ENCODE measurements around the gene RTP5. TPM values are rescaled to one million over a fixed set of nuclear protein-coding genes. Genes with fewer than 3 reads are reported as not detected.

RTP5 gene
- polyA plus RNA-seq, 3 donors = not detected

DNA sequence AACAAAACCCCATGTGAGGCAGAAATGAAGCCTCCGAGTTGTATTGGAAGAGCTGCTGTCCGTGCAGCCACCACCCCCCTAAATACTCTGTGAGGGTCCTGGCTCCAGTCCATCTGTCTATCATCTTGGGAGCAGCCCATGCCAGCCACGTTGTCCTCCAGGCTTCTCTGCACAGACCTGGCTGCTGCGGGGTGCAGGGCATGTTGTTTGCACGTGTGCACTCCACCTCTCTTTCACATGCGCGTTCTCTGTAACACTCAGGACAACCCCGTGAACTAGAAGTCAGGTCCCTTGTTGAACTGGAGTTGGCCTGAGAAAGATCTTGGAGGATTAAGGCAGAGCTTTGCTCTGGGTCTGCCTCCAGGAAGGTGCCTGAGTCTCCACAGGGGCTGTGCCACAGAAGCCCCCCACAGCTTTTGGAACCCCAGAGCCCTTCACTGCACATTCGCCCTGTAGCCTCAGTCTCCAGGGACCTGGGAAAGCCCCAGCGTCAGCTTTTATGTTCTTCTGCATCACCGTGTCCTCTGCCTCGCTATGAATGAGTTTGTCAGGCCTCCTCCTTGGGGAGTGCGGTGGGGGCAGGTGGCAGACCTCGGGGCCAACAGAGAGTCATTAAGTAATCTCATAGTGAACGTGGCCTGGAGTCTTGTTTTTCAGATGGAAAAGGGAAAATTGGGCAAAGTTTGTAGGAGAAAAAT lies 16.6 kb downstream of the RTP5 start:
- DNase-seq (ENCODE audit: low read depth in 3 of 3, low spot score in 2 of 3) = no peak

DNA sequence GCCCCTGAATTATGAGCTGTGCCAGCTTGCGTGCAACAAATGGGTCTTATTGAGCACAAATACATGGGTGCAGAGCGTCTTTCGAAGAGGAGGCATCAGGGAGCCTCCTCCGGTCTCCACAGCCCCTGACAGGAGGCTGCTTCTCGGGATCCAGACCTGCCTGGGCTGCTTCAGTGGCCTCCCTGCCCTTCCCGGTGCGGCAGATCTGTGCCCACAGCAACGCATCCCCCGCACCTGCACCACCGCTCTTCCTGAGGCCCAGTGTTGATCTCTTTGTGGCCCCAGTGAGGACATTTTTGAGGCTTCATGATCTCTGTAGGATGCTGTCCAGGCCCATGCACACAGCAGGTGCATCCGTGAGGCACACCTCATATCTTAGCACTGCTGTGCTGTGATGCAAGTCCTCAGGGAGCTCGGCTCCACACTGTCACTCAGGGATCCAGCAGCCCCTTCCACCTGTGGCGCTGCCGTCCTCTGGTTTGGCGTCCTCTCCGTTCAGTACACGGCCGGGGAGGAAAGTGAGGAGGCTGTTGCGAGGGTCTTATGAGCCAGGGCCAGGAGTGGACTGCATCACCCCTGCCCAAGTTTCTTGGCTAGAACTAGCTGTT lies 17.4 kb downstream of the RTP5 start:
- DNase-seq (ENCODE audit: low read depth in 3 of 3, low spot score in 2 of 3) = no peak

DNA sequence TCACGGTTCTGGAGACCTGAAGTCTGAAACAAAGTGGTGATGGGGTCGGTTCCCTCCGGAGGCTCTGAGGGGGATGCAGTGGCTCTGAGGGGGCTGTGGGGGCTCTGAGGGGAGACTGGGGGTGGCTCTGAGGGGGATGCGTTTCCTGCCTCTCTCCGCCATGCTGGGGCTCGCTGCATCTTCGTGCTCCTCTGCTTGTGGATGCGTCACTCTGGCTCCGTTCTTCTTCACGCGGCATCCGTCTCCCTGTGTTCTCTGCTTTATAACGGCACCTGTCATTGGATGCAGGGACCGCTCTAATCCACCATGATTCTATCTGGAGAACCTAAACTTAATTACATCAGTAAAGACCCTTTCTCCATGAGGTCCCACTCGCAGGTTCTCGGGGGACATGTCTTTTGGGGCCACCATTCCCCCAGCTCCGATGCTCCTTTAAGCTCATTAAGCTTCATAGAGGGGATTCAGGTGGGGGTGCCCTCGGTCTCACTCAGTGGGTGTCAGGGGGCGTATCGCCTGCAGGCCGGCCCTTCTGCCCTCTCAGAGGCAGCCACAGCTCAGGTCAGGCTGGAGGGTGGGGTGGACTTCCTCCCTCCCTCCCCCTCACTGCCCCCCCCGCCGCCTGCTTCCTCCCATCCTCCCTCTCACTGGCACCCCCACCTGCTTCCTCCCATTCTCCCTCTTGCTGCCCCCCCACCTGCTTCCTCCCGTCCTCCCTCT lies 18.4 kb downstream of the RTP5 start:
- DNase-seq (ENCODE audit: low read depth in 3 of 3, low spot score in 2 of 3) = no peak

DNA sequence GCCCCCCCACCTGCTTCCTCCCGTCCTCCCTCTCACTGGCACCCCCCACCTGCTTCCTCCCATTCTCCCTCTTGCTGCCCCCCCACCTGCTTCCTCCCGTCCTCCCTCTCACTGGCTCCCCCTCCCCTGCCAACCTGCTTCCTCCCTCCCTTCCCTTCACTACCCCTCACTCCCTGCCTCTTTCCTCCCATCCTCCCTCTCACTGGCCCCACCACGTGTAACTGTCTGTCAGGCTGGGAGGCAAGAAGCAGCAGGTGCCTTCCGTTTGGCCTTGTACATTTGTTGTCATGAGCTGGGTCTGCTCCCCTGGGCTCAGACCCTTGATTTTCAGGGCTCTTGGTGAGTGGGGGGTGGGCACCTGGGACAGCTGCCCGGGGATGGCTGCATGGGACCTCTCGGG lies 19.1 kb downstream of the RTP5 start:
- no peak for DNase-seq (ENCODE audit: low read depth in 3 of 3, low spot score in 2 of 3)

DNA sequence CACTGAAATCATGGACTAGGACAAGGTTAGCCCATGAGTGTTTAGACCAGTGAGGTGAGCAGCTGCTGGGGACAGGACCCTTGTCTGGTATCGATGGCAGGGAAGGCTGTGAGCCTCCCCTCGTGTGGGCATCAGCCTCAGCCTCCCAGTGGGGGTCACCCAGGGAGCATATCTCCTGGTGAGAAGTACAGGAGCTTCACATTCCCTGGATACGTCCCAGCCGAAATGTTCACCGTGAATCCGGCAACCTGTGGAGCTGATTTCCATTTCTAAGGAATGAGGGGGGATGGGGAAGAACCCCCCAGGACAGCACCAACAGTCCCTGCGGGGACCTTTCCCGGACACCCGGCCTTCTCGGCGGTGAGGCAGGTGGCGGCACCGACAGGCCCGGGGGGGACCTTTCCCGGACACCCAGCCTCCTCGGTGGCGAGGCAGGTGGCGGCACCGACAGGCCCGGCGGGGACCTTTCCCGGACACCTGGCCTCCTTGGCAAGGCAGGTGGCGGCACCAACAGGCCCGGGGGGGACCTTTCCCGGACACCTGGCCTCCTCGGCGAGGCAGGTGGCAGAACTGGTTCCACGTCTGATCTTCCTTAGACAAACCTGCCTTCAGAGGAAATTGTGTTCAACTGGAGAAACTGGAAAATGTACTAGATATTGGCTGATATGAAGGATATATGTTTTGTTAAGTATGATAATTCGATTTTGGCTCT lies 21.2 kb downstream of the RTP5 start:
- no peak for DNase-seq (ENCODE audit: low read depth in 3 of 3, low spot score in 2 of 3)

DNA sequence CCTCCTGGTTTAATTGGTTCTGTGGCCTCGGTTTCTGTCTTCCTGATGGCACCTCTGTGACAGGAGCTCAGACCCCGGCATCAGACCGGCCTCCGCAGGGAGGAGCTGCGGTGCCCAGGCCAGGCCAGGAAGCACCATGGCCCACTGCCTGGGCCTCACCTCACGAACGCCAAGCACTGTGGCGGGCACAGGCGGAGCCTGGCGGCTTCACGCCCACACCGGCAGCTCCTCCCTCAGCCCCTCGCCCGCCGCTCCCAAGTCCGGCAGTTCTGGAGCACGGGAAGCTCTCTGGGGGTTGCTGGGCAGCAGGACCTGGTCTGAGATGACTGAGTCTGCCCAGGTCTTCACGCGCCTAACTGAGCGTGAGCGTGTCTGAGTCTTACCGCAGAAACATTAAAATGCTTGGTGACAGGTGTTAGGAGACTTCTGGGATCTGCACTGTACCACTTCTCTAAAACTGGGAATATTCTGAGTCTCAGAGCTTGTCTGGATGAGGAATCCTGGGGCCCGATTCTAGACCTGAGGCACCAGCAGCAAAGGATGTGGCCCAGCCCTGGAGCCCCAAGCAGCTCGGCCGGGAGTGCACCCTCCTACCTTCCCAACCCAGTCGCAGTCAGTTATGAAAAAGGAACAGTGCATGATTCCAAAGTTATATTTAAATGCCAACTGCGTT lies 21.9 kb downstream of the RTP5 start:
- DNase-seq (ENCODE audit: low read depth in 3 of 3, low spot score in 2 of 3) = no peak

DNA sequence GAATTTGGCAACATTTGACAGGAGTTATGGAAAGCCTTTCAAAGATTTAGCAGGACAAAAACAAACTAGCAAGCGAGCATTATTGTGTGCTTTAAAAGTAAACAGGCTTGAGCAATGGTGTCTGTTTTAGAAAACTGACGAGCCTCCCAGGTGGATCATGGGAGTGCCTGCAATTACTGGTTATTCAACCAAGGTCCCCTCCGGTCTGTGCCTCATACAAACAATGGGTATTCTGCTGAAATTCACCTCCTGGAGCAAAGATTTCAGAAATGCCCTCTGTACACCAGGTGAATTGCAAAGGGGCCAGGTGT lies 22.4 kb downstream of the RTP5 start:
- DNase-seq (ENCODE audit: low read depth in 3 of 3, low spot score in 2 of 3) = no peak

DNA sequence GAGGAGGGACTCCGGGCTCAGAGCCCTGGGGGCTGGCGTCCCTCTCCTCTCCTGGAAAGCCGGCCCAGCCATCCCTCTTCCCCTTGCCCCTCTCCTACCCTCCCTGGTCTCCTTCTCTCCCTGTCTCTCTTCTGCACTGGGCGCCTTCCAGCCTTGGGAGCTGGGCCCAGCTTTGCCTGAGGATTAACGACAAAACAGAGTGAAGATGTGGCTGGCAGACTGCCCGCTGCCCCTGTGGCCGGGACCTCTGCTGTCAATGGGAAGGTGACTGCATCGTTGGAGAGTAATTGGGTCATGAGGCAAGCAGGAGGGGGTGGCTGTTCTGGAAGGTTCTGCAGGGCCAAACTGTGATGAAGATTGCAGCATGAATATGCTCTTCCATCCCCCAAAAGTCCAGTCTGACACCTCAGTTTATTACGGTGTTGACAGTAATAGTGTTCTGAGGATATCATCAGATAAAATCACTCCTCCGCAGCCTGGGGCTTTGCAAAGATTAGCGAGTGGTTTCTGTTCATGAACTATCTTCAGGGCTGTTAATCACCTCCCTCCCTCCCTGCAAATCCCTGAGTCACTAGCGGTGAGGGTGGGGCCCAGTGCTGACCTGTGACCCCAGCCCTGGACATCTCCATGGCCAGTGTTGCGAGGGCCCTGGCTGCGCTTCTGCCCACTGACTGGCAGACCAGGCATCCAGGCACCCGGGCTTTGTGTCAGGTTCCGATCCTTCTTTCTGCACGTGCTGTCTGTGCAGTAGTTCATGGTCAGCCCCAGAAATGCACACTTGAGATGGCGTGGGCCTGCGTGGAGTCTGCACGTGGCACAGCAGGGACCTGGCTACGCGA lies 23.0 kb downstream of the RTP5 start:
- no peak for DNase-seq (ENCODE audit: low read depth in 3 of 3, low spot score in 2 of 3)

DNA sequence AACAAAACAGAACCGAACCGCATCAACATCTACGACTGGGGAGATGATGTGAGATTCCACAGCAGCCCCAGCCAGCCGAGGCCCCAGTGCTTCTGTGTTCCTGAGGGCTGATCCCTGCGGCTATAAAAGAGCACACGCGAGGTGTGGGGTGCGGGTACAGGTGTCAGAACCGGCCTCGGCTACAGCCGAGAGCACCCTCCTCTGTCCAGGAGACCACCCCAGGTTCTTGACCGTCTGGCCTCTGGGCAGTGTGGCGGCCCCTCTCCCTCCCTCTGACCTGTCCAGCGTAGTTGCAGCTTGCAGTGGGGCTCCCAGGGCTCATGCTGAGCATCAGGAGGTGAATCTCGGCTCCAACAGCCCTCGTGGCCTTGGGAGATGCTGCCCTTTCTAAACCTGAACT lies 23.7 kb downstream of the RTP5 start:
- DNase-seq (ENCODE audit: low read depth in 3 of 3, low spot score in 2 of 3) = no peak

DNA sequence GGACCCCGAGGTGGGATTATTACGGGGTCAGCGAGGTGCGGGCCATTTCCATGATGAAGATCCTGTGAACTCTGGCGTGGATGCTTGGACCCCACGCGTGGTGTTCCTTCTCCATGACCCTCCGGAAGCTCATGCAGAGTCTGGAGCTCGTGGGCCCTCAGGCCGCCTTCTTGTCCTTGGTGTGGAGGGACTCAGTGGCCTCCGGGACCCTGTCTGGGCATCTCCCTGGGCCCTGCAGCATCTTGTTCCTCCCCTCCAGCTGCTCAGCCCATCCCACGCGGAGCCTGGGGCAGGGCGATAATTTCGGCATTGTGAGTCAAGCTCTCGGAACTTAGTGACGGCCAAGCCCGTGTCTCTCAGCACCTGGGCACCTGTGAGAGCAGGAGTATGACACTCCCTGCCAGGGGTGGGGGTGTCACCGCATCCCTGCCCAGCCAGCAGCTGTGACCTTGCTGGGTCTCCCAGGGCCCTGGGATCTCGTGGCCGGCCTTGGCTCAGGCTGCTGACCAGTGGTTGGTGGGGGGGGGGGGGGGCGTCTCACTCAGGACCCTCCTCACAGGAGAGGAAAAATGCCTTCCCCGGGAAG lies 24.6 kb downstream of the RTP5 start:
- no peak for DNase-seq (ENCODE audit: low read depth in 3 of 3, low spot score in 2 of 3)

DNA sequence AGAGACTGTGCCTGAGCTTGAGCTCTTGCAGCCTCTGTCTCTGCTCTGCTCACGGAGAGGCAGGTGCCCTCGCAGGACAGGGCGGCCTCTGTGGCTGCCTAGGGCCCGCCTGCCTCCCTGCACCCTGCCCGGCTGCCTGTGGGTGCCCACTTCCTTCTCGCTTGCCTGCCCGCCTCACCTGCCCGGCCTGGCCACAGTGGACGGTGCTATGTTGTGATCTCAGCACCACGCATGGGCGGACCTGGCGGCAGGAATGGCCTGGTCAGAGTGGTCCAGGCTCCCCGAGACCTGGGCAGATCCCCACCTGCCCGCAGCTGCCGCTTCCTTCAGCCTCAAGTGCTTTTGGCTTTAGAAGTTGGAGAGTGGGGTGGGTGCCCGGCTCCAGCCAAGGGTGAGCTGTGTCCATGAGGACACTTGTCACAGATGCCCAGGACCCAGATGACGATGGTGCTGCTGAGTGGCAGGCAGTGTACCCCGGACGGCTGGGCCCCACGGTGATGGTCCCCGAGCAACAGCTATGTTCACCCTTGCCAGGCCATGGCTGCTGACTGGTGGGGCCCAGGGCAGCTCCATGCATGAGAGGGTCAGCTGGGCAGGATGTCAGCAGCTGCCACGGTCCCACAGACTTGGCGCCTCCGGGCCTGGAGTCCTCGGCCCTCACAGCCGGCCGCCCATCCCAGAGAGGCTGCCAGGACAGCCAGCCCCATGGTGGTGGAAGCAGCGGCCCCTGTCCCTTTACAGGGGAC lies 25.3 kb downstream of the RTP5 start:
- no peak for DNase-seq (ENCODE audit: low read depth in 3 of 3, low spot score in 2 of 3)

DNA sequence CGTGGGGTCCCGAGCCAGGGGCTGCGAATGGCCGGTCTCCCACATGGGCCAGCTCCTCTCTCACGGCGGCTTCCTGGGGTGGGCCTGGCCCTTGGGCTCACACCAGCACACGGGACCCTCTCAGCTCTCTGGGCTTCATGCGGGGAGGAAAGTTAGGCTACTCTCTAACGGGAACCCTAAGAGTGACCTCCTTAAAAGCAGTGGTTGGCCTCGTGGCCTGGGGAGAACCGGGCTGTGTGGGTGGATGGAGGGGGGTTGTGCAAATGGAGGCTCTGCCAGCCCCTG lies 25.8 kb downstream of the RTP5 start:
- DNase-seq (ENCODE audit: low read depth in 3 of 3, low spot score in 2 of 3) = no peak

DNA sequence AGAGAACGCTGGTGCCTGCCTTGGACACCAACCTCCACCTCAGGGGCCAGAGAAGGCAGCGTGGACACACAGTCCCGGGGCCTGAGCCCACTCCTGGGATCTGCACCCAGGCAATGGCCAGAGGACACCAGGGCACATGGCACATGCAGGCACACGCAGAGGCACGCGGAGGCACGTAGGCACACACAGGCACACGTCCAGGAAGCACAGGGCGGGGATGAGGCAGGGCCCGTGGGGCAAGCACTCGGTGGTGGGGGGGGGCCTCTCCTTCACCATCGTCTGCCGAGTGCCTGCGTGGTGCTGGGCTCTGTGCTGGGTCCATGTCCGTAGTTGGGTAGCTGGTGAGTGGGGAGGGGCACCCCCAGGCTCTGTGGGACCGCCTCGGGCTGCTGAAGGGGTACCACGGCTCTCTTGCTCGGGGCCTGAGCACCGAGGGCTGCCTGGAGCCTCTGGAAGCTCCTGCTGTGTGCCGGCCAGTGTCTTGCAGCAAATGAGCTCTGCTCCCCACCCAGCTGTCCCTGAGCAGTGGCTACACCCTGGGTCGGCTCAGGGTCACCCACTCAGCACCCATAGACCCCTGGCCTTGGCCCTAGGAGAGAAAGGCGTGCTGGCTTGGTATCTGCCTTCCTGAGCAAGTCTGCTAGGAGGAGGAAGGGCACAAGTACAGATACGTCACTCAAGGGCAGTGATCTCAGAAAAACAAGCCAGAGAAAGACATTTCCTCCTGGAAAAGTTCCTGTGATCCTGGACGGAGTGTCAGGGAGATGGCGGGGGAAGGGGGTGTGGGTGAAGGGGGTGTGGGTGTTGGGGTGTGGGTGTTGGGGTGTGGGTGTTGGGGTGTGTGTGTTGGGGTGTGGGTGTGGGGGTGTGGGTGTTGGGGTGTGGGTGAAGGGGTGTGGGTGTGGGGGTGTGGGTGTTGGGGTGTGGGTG lies 26.4 kb downstream of the RTP5 start:
- DNase-seq (ENCODE audit: low read depth in 3 of 3, low spot score in 2 of 3) = no peak

DNA sequence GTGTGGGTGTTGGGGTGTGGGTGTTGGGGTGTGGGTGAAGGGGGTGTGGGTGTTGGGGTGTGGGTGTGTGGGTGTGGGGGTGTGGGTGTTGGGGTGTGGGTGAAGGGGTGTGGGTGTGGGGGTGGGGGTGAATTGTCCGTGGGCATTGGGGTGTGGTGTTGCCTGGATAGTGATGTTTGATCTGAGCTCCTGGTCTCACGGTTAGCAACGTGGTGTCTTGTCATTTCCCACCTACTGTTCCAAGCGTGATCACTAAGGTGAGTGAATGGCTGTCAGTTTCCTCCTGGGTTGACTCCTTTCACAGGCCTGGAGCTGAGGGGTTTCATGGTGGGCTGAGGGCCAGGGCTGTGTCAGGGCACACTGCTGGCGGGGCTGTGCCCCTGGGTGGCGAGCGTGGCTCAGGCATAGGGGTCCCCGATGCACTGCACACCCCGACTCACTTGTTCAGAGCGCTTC lies 27.2 kb downstream of the RTP5 start:
- no peak for DNase-seq (ENCODE audit: low read depth in 3 of 3, low spot score in 2 of 3)

DNA sequence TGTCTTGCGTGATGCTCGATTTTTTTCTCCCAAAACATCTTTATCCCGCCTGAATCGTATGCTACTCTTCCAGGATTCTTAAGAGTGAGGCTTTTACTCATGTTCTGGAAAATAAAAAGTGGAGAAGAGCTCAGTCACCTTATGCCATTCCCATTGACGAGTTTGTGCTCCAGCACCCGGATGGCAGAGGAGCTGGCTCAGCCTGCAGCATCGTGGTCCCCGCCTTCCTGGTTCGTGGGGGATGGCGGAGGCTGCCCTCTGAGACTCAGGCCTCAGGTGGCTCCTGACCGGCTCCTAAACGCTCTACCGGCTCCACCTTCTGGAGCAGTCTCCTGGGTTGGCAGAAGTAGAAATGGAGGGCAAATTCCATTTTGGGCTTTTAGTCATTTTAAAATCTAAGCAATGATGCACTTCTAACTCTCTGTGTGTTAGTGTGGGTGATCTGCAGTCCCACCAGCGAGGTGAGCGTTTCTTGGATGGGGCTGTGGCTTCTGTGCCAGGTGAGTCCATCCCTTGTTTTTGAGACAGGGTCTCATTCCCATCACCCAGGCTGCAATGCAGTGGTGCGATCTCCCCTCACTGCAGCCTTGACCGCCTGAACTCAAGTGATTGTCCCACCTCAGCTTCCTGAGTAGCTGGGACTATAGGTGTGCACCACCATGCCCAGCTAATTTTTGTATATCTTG lies 27.8 kb downstream of the RTP5 start:
- no peak for DNase-seq (ENCODE audit: low read depth in 3 of 3, low spot score in 2 of 3)

DNA sequence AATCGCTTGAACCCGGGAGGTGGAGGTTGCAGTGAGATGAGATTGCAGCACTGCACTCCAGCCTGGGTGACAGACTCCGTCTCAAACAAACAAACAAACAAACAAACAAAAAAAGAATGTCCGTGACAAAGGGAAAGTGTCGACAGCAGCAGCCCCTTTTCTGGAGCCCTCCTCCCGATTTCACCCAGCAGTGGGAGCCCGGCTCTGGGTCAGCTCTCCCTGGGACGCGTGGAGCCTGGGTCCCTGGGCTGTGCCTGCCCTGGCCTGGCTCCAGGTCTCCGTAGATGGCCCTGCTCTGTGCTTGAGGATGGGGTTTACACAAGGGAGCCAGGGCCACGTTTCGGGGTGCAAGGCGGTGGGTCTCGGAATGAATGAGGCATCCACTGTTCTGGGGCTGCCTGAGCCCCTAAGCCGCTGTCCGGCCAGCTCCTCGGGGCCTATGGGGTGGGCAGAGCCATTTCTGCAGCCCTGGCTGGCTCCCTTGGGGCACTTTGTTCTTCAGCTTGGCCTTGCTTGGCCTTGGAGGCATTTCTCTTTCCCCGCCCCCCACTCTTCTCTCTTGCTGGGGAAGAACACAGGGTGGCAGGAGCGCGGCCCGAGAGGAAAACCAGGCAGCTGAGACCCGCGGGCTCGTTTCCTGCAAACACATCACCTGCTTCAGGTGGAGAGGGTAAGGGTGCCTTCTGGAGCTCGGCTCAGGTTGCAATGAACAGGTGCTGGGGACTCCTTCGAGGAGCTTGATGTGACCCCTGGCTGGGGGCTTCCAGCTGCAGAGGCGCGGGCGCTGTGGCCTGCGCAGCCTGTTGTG lies 29.1 kb downstream of the RTP5 start:
- no peak for DNase-seq (ENCODE audit: low read depth in 3 of 3, low spot score in 2 of 3)

Measured in right renal cortex interstitium (tissue), 3 donors.